PC-9 (cell line): ENCODE measurements around the gene ACACB.

Source experiments
- EZH2 ChIP-seq: fragments of 200-600 bp; sonication (generic); IDR thresholded peaks from 2 replicates; pipeline ENCODE4 v1.8.0; 2017; ENCODE audit warnings: antibody characterized with exemption, low read depth
- TF ChIP-seq, protein P1 (sequence below): fragments of 200-600 bp; sonication (generic); conservative IDR thresholded peaks from 2 replicates; pipeline ENCODE4 v1.6.1; 2017; ENCODE audit warnings: mixed run types, antibody characterized with exemption, mild to moderate bottlenecking, moderate library complexity

- TF ChIP-seq, protein P1, sequence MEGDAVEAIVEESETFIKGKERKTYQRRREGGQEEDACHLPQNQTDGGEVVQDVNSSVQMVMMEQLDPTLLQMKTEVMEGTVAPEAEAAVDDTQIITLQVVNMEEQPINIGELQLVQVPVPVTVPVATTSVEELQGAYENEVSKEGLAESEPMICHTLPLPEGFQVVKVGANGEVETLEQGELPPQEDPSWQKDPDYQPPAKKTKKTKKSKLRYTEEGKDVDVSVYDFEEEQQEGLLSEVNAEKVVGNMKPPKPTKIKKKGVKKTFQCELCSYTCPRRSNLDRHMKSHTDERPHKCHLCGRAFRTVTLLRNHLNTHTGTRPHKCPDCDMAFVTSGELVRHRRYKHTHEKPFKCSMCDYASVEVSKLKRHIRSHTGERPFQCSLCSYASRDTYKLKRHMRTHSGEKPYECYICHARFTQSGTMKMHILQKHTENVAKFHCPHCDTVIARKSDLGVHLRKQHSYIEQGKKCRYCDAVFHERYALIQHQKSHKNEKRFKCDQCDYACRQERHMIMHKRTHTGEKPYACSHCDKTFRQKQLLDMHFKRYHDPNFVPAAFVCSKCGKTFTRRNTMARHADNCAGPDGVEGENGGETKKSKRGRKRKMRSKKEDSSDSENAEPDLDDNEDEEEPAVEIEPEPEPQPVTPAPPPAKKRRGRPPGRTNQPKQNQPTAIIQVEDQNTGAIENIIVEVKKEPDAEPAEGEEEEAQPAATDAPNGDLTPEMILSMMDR, result no peak
- no peak for TF ChIP-seq EZH2
These were observed 172.6 kb downstream of the ACACB start for GRCh38 chr12:109289004-109289403.
